AG09319 (cell line): ENCODE data around the gene CAPN14.

ENCODE experiments used
- DNase-seq: peaks from one replicate; pipeline ENCODE4 v3.0.0-alpha.2; 2010; ENCODE audit warnings: low read depth; ENCODE audit errors: extremely low read depth
- CTCF ChIP-seq: IDR thresholded peaks from 2 replicates; pipeline ENCODE4 v1.5.1; 2011; ENCODE audit warnings: low read depth, mild to moderate bottlenecking, inconsistent platforms, low read length, moderate library complexity

The CAPN14 gene

DNA sequence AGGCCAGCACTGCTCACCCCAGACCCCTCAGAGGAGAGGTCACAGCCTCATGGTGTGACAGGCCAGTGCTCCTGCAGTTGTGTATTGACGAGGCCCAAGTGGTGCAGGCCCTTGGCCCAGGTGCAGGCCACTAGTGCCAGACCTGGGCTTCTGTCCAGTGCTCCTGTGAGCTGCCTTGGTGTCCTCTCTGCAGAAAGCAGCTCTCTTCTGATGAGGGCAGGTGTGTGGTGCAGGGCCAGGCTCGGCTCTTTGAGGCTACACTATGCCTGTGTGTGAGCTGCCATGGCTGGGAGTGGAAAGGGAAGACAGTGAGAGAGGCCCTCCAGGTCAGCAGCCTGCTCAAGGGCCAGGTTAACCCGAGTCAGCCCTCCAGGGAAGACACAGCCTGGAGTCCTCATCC, 33.7 kb upstream of the CAPN14 start:
- TF ChIP-seq CTCF = no peak
- no peak for DNase-seq

DNA sequence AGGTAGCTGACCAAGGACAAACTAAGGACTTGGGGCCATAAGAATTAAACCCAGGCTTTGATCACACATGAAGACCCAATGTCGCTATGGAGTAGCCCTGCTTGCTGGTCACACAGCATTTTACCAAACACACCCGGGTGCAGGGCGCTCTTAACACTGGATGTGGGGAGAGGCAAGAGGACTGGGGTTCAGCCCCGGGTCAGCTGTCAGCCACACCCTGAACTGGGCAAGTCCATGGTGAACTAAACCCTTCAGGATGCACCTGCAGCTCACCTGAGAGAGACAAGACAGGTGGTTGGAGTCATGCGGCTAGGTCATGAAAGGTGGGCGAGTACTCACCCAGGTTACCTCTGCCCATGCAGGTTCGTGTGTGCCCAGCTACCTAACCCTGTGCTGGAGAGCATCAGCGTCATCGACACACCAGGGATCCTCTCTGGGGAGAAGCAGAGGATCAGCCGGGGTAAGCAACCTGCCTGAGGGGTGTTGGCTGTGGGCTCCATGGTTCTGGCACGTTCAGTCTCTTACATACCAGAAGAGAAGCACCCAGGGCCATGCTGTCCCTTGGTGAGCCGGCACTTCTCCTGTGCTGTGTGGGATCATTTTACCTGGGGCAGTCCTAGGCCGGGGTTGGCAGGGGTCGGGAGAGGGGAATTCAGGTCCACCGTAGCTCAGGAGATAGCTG, 31.8 kb upstream of the CAPN14 start:
- TF ChIP-seq CTCF = no peak
- no peak for DNase-seq

DNA sequence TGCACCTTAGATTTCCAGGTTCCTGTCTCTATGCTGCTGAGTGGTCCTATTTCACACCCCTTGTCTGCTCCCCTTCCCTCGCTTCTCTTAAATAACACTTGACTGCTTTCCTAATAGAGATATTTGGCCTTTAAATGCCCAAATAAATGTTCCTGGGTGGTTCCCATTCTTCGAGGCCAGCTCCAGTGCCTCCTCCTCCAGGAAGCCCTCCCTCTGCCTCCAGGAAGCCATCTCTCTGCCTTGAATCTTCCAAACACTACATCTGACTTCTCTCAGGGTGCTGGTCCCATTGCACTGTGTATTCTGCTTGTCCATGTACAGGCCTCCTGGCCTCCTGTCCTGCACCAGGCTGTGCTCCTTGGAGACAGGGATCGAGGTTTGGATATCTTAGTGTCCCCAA, 30.8 kb upstream of the CAPN14 start:
- no peak for TF ChIP-seq CTCF
- DNase-seq = no peak

DNA sequence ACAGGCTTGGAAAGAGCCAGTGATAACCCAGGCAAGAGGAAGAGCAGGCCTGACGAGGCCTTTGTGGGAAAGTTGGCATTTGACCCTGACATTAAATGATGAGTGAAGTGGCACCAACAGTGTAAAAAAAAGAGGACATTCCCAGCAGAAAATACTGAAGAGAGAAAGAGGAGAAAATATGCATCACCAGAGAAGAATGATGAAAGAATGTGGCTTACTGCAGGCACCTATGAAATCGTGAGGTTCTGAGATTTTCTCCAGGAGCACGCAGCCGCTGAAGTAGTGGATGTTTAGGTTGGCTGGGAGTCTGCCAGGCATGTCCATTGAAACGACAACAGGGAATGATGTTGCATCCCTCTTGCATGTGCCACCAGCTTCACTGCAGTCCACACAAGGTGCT, 30.4 kb upstream of the CAPN14 start:
- TF ChIP-seq CTCF = no peak

DNA sequence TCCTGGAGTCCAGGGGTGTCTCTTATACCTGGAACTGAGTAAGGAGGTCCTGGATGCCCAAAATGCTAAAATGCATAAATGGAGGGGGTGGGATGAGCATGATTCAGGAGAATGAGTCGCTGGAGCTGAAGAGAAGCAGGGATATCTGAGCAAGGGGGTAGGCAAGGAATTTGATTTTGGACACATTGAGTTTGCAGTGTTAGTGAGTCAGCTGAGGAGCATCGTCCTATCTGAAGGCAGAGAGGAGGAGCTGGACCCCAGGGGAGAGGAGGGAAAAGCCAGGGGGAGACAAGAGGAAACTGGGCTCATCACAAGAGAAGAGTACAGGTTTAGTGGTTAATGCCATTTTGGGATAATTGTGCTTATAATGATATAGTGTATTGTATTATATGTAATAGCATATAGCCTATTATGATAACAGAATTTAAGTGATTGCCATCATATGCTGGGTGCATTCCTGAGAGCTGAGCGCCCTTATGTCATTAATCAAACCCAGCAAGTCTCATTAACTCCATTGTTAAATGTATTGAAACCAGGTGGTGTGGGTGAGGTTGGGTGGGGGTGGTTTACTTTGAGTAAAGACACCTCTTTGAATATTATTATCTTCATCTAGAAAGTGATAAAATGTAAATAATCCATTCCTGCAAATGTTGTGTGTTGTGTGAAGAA, 29.0 kb upstream of the CAPN14 start:
- no peak for DNase-seq
- TF ChIP-seq CTCF = no peak

More for the DNA sequence above, 30.4 kb upstream of the CAPN14 start:
- no peak for DNase-seq

GRCh38 chr2:31244101-31244500, 26.8 kb upstream of the CAPN14 start:
- no peak for TF ChIP-seq CTCF
- DNase-seq = no peak

GRCh38 chr2:31243053-31243452, 25.7 kb upstream of the CAPN14 start:
- DNase-seq = no peak
- TF ChIP-seq CTCF = no peak
